Vagina (tissue), 2 donors: ENCODE data around the gene TRIM47. TPM values are rescaled to one million over a fixed set of nuclear protein-coding genes. Genes with fewer than 3 reads are reported as not detected.
"Not testable (repeated sequence)": the region's sequence is repeated elsewhere in the genome, so short reads cannot be mapped to it uniquely, and the experiment has no call there.

Experiments
- DNase-seq, 2 donors: peaks; one replicate each; pipeline ENCODE4 v3.0.0-alpha.2; 2017; ENCODE audit errors: extremely low spot score in 2 of 2
- H3K27ac ChIP-seq: fragments of 200-600 bp; sonication (generic); one replicate; pipeline ENCODE4 v1.5.1; 2019
- H3K27me3 ChIP-seq: fragments of 200-600 bp; sonication (generic); one replicate; pipeline ENCODE4 v1.5.1; 2019
- H3K36me3 ChIP-seq, 2 donors: fragments of 200-600 bp; sonication (generic); one replicate each; pipeline ENCODE4 v1.5.1; 2017 to 2019
- H3K4me1 ChIP-seq: fragments of 200-600 bp; sonication (generic); one replicate; pipeline ENCODE4 v1.5.1; 2019
- H3K4me3 ChIP-seq, 2 donors: fragments of 200-600 bp; sonication (generic); 1 replicate in 1 of 2; 2 replicates in 1 of 2; pipeline ENCODE4 v1.5.1; 2016 to 2019
- H3K9me3 ChIP-seq: fragments of 200-600 bp; sonication (generic); one replicate; pipeline ENCODE4 v1.5.1; 2019
- POLR2A ChIP-seq, 2 donors: fragments of 450-650 bp; IDR thresholded peaks; one replicate each; pipeline ENCODE4 v1.6.1; 2017; ENCODE audit warnings: antibody characterized with exemption in 2 of 2, mild to moderate bottlenecking in 2 of 2, moderate library complexity in 2 of 2
- POLR2AphosphoS5 ChIP-seq, 2 donors: sonication (generic); formaldehyde crosslinking; IDR thresholded peaks; one replicate each; pipeline ENCODE4 v1.9.0; 2017; ENCODE audit warnings: antibody characterized with exemption in 2 of 2, mild to moderate bottlenecking in 2 of 2, low read depth in 1 of 2; ENCODE audit not compliant: insufficient read depth in 1 of 2
- intact Hi-C: fragments of 100-400 bp; cut with DNase I; formaldehyde crosslinking; loops from one replicate; pipeline ENCODE4 v1.15.1; 2023
- total RNA-seq: library from RNA; depleted of rRNA; stranded (reverse); fragments of >200 nt; gene quantifications from one replicate; pipeline ENCODE4 v1.2.3, GENCODE V29; 2016
- TF ChIP-seq, protein P1 (sequence below), 3 experiments: fragments of 450-650 bp in 2 of 3; fragments of 200-600 bp in 1 of 3; sonication (generic) in 1 of 3; IDR thresholded peaks; one replicate each; pipeline ENCODE4 v1.5.1; 2017 to 2019; ENCODE audit warnings: antibody characterized with exemption in 3 of 3, mild to moderate bottlenecking in 2 of 3, moderate library complexity in 2 of 3

The TRIM47 gene
- total RNA-seq, 1 donor from 2014 or later, result 63.3 TPM

DNA sequence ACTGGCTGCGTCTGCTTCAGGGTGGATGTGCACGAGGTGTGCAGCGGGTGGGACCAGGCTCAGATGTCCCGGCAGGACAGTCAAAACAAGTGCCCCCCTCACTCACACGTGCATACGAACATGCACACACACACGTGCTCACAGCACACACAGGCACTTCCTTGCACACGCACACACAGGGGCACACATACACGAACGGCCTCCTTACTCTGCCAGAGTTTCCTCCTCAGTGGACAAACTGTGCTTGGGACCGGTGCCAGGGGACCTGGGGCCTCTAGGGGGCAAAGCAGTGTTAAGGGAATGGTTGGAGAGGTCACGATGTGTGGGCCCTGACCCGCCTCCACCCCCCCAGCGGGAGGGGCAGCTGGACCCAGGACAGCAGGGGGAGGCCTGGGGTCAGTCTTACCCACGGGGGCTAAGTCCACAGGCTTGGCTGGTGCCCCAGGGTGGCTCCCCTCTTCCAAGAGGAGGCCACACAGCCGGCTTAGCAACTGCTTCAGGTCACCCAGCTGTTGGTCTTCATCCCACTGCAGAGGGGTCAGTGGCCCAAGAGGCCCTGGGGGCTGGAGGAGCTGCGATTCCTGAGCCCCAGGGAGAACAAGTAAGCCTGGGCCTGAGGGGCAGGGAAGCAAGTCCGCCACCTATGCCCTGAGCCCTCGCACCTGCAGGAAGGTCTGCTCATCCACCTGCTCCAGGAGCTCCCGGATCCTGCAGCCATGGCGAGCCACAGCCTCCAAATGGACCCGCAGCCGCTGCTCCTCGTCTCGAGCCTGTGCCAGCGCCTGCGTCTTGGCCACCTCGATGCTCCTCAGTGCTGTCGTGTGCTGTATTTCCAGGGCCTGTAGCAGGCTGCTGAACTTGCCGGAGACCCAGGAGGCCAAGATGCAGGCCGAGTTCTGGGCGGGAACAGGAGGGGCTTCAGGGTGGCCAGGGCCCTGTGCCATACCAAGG, 13.5 kb upstream of the TRIM47 start:
- Histone ChIP-seq H3K4me1 (peaks cover 39% of the 10 kb centered on the region), H3K27me3 (no peaks in the 10 kb centered on the region), H3K4me3 (no peak overlapping the region), H3K27ac (no peak overlapping the region), H3K9me3 (no peaks in the 10 kb centered on the region), H3K36me3 (peaks cover 3 to 8% of the 10 kb centered on the region in 2 donors)
- intact Hi-C loops, result loop anchor here (5.0 kb wide), 1 partner anchor 45 kb away; no protein-coding TSS in a partner anchor
- TF ChIP-seq, protein P1, sequence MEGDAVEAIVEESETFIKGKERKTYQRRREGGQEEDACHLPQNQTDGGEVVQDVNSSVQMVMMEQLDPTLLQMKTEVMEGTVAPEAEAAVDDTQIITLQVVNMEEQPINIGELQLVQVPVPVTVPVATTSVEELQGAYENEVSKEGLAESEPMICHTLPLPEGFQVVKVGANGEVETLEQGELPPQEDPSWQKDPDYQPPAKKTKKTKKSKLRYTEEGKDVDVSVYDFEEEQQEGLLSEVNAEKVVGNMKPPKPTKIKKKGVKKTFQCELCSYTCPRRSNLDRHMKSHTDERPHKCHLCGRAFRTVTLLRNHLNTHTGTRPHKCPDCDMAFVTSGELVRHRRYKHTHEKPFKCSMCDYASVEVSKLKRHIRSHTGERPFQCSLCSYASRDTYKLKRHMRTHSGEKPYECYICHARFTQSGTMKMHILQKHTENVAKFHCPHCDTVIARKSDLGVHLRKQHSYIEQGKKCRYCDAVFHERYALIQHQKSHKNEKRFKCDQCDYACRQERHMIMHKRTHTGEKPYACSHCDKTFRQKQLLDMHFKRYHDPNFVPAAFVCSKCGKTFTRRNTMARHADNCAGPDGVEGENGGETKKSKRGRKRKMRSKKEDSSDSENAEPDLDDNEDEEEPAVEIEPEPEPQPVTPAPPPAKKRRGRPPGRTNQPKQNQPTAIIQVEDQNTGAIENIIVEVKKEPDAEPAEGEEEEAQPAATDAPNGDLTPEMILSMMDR (IDR thresholded peaks at IDR 0.05), result no peak
- TF ChIP-seq POLR2A (IDR thresholded peaks at IDR 0.05) (no peak), POLR2AphosphoS5 (IDR thresholded peaks at IDR 0.05; ENCODE audit: insufficient read depth in 1 of 2, low read depth in 1 of 2) (no peak)
- DNase-seq, result no peak

DNA sequence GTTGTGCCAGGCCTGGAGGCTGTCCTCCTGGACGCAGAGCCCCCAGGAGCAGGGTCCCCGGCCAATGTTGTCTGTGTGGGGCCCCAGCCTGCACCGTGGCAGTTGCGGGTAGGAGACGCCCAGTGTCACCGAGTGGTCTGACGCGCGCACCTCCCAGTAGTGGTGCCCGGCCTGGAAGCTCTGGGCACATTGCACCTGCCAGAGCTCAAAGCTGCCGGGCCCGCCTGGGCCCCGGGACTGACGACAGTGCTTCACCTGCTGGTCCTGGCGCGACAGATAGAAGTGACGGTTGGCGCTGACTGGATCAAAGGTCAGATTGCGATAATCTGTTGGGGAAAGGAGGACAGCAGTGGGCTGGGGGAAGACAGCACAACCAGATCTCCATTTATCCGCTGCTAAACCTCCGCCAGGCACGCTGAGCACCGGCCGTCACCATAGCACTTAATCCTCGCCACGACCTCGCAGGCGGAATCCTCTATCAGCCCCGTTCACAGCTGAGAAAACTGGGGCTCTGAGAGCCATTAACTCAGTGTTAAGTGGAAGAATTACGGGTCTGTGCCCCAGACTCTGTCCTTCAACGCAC, 12.7 kb upstream of the TRIM47 start:
- Histone ChIP-seq H3K27me3 (no peaks in the 10 kb centered on the region), H3K36me3 (peaks cover 3 to 8% of the 10 kb centered on the region in 2 donors), H3K4me3 (no peak overlapping the region), H3K4me1 (peaks cover 39% of the 10 kb centered on the region), H3K9me3 (no peaks in the 10 kb centered on the region), H3K27ac (no peak overlapping the region)
- intact Hi-C loops, result loop anchor here (5.0 kb wide), 1 partner anchor 44 kb away; no protein-coding TSS in a partner anchor
- DNase-seq, result no peak
- TF ChIP-seq, protein P1 (IDR thresholded peaks at IDR 0.05), result no peak
- TF ChIP-seq POLR2A (IDR thresholded peaks at IDR 0.05) (no peak), POLR2AphosphoS5 (IDR thresholded peaks at IDR 0.05; ENCODE audit: insufficient read depth in 1 of 2, low read depth in 1 of 2) (no peak)

DNA sequence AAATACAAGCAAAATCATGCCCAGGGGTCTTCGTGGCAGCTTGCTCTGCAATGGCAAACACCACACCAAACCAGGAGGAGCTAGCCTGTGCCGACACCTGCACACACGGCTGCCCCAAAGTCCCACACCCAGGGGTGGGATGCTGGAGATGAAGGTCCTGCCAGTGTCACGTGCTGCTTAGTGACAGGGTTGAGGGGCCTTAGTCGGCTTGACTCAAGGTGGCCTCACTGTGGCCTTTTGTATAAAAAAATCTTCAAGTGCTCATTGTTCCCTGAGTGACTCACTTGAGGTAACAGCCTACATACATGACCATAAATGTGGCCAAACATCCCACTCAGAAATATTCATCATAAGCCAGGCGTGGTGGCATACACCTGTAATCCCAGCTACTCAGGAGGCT, 11.1 kb upstream of the TRIM47 start:
- H3K9me3 ChIP-seq, result no peaks in the 10 kb centered on the region
- H3K27me3 ChIP-seq, result no peaks in the 10 kb centered on the region
- peaks cover 22% of the 10 kb centered on the region for H3K4me1 ChIP-seq
- intact Hi-C loops, result no loop called here
- no peak for TF ChIP-seq POLR2A (IDR thresholded peaks at IDR 0.05)
- TF ChIP-seq POLR2AphosphoS5 (IDR thresholded peaks at IDR 0.05; ENCODE audit: insufficient read depth in 1 of 2, low read depth in 1 of 2), result no peak
- TF ChIP-seq, protein P1 (IDR thresholded peaks at IDR 0.05), result no peak
- H3K4me3 ChIP-seq, result no peak overlapping the region
- H3K27ac ChIP-seq, result no peak overlapping the region
- peaks cover 3 to 8% of the 10 kb centered on the region in 2 donors for H3K36me3 ChIP-seq
- no peak for DNase-seq

DNA sequence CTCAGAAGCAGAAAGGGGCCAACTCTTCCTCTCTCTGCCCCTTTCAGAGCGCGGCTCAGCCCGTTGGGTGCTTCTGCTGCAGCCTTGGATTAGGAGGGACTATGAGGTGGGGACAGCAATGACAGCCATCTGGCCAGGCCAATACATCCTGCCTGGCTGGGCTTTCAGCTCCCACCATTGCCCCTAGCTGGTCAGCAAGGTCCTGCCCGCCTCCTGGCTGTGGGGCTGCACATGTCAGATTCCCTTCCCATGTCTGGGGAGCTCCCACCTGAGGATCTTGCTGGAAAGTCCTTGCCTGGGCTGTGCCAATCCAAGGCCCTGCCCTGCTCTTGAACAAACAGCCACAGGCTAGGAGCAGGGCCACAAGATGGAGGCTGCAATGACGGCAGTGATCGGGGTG, 10.1 kb upstream of the TRIM47 start:
- H3K4me1 ChIP-seq, result peaks cover 13% of the 10 kb centered on the region
- H3K27me3 ChIP-seq, result no peaks in the 10 kb centered on the region
- intact Hi-C loops, result no loop called here
- TF ChIP-seq POLR2A (IDR thresholded peaks at IDR 0.05) (no peak), POLR2AphosphoS5 (IDR thresholded peaks at IDR 0.05; ENCODE audit: insufficient read depth in 1 of 2, low read depth in 1 of 2) (no peak)
- TF ChIP-seq, protein P1 (IDR thresholded peaks at IDR 0.05), result no peak
- DNase-seq, result no peak
- H3K27ac ChIP-seq, result no peak overlapping the region
- no peak overlapping the region for H3K4me3 ChIP-seq
- peaks cover 3 to 8% of the 10 kb centered on the region in 2 donors for H3K36me3 ChIP-seq
- H3K9me3 ChIP-seq, result no peaks in the 10 kb centered on the region

DNA sequence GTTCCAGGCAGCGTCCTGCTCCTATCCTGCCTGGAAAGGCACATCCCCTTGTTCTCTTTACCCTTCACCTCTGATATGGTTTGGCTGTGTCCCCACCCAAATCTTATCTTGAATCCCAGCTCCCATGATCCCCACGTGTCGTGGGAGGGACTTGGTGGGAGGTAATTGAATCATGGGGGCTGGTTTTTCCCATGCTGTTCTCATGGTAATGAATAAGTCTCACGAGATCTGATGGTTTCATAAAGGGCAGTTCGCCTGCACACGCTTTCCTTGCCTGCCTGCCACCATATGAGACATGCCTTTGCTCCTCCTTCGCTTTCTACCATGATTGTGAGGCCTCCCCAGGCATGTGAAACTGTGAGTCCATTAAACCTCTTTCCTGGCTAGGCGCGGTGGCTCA, 7.5 kb upstream of the TRIM47 start:
- DNase-seq, intact Hi-C loops, H3K36me3 ChIP-seq, H3K4me1 ChIP-seq, H3K27ac ChIP-seq, H3K4me3 ChIP-seq, H3K27me3 ChIP-seq, H3K9me3 ChIP-seq: not testable (repeated sequence)
